ENCODE data around the gene FLNB. TPM values are rescaled to one million over a fixed set of nuclear protein-coding genes. Genes with fewer than 3 reads are reported as not detected.

The FLNB gene
- total RNA-seq, 2 donors from 2014 or later: 212 to 221 TPM

DNA sequence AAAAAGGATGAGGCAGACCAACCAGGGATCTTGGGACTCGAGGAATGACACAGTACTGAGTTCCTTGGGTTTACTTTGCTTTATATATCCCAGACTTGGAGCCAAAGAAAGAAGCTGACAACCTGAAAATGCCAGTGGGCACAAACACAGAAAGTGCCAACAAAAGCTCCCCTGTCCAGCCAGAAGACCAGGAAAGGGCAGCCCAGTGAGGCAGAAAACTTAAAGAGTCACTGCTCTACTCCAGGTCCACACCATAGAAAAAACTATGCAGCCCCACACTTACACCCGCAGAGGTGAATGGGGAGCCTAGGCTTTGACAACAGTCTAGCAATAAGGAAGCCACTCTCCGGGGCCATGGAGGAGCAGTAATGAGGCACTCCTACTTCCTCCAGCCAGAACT, 80.3 kb downstream of the FLNB start:
- no peak overlapping the region for H3K4me3 ChIP-seq (ENCODE audit: low read length)
- TF ChIP-seq, protein P1, sequence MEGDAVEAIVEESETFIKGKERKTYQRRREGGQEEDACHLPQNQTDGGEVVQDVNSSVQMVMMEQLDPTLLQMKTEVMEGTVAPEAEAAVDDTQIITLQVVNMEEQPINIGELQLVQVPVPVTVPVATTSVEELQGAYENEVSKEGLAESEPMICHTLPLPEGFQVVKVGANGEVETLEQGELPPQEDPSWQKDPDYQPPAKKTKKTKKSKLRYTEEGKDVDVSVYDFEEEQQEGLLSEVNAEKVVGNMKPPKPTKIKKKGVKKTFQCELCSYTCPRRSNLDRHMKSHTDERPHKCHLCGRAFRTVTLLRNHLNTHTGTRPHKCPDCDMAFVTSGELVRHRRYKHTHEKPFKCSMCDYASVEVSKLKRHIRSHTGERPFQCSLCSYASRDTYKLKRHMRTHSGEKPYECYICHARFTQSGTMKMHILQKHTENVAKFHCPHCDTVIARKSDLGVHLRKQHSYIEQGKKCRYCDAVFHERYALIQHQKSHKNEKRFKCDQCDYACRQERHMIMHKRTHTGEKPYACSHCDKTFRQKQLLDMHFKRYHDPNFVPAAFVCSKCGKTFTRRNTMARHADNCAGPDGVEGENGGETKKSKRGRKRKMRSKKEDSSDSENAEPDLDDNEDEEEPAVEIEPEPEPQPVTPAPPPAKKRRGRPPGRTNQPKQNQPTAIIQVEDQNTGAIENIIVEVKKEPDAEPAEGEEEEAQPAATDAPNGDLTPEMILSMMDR (conservative IDR thresholded peaks at IDR 0.05): no peak
- H3K4me1 Mint-ChIP-seq: no peaks in the 10 kb centered on the region
- H3K36me3 Mint-ChIP-seq (ENCODE audit: low read depth): peaks cover 50% of the 10 kb centered on the region
- no peak overlapping the region for H3K4me3 Mint-ChIP-seq
- no peaks in the 10 kb centered on the region for H3K9me3 ChIP-seq (ENCODE audit: control insufficient read depth, low read length)
- peak overlapping the region; percentile 9 for H3K27ac Mint-ChIP-seq
- 88 to 93% methylated on average over 1 to 3 of the region's 3 CpGs for WGBS, 2 experiments (ENCODE audit: insufficient coverage in 1 of 2, insufficient read length in 1 of 2)
- H3K4me1 ChIP-seq (ENCODE audit: control insufficient read depth, insufficient read depth, low read length): no peaks in the 10 kb centered on the region
- no peak overlapping the region for H3K9ac ChIP-seq (ENCODE audit: extremely low read depth, low read length, poor library complexity, severe bottlenecking)
- DNase-seq: no peak
- H3K27ac ChIP-seq (ENCODE audit: low read depth, low read length): no peak overlapping the region
- H3K36me3 ChIP-seq (ENCODE audit: control insufficient read depth, insufficient read depth, low read length): peaks cover 98% of the 10 kb centered on the region
- H3K9me3 Mint-ChIP-seq: no peaks in the 10 kb centered on the region
- no peaks in the 10 kb centered on the region for H3K27me3 ChIP-seq (ENCODE audit: control insufficient read depth, insufficient read depth, low read length, poor library complexity, severe bottlenecking)
- no peaks in the 10 kb centered on the region for H3K27me3 Mint-ChIP-seq (ENCODE audit: insufficient read depth)

DNA sequence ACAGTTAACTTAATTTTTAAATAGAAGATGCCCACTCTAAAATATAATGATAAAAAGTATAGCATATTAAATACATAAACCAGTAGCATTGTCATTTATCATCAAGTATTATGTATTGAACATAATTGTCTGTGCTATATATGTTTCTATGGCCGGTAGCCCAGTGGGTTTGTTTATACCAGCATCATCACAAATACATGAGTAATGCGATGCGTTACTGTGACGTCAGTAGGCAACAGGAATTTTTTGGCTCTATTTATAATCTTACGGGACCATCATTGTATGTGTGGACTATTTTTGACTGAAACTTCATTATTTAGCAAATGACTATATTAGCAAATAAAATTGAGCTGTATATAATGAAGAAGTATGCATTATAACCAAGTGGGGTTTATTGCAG, 82.1 kb downstream of the FLNB start:
- Histone ChIP-seq H3K9me3 (ENCODE audit: control insufficient read depth, low read length) (no peaks in the 10 kb centered on the region), H3K36me3 (ENCODE audit: control insufficient read depth, insufficient read depth, low read length) (peaks cover 97% of the 10 kb centered on the region), H3K9ac (ENCODE audit: extremely low read depth, low read length, poor library complexity, severe bottlenecking) (no peak overlapping the region), H3K4me3 (ENCODE audit: low read length) (no peak overlapping the region), H3K4me1 (ENCODE audit: control insufficient read depth, insufficient read depth, low read length) (no peaks in the 10 kb centered on the region), H3K27ac (ENCODE audit: low read depth, low read length) (no peak overlapping the region), H3K27me3 (ENCODE audit: control insufficient read depth, insufficient read depth, low read length, poor library complexity, severe bottlenecking) (no peaks in the 10 kb centered on the region)
- Mint-ChIP-seq H3K9me3 (no peaks in the 10 kb centered on the region), H3K36me3 (ENCODE audit: low read depth) (peaks cover 60% of the 10 kb centered on the region), H3K4me3 (no peak overlapping the region), H3K27me3 (ENCODE audit: insufficient read depth) (no peaks in the 10 kb centered on the region), H3K27ac (no peak overlapping the region), H3K4me1 (no peaks in the 10 kb centered on the region)
- no peak for DNase-seq
- 98 to 100% methylated on average over 1 to 5 of the region's 5 CpGs for WGBS, 2 experiments (ENCODE audit: insufficient coverage in 1 of 2, insufficient read length in 1 of 2)
- TF ChIP-seq, protein P1 (conservative IDR thresholded peaks at IDR 0.05): no peak

DNA sequence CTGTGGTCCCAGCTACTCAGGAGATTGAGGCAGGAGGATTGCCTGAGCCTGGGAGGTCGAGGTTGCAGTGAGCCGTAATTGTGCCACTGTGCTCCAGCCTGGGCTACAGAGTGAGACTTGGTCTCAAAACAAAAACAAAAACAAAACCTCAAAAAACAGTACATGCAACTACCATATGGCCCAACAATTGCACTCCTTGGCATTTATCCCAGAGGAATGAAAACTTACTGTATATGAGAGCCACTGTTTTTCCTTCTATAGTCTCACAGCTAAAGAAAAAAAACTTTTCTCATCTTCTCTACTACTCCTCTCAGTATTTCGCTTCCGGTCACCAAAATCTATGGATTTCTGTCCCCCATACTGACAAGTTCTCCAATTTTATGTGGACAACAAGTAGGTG, 84.3 kb downstream of the FLNB start:
- H3K4me3 Mint-ChIP-seq: no peak overlapping the region
- no peaks in the 10 kb centered on the region for H3K9me3 Mint-ChIP-seq
- Histone ChIP-seq H3K4me3 (ENCODE audit: low read length) (no peak overlapping the region), H3K9me3 (ENCODE audit: control insufficient read depth, low read length) (no peaks in the 10 kb centered on the region), H3K36me3 (ENCODE audit: control insufficient read depth, insufficient read depth, low read length) (peaks cover 98% of the 10 kb centered on the region), H3K27me3 (ENCODE audit: control insufficient read depth, insufficient read depth, low read length, poor library complexity, severe bottlenecking) (no peaks in the 10 kb centered on the region), H3K9ac (ENCODE audit: extremely low read depth, low read length, poor library complexity, severe bottlenecking) (no peak overlapping the region), H3K27ac (ENCODE audit: low read depth, low read length) (no peak overlapping the region), H3K4me1 (ENCODE audit: control insufficient read depth, insufficient read depth, low read length) (no peaks in the 10 kb centered on the region)
- TF ChIP-seq, protein P1 (conservative IDR thresholded peaks at IDR 0.05): no peak
- no peaks in the 10 kb centered on the region for H3K4me1 Mint-ChIP-seq
- no peak overlapping the region for H3K27ac Mint-ChIP-seq
- DNase-seq: no peak
- peaks cover 70% of the 10 kb centered on the region for H3K36me3 Mint-ChIP-seq (ENCODE audit: low read depth)
- 79 to 96% methylated on average over 4 of the region's 4 CpGs for WGBS, 2 experiments (ENCODE audit: insufficient coverage in 1 of 2, insufficient read length in 1 of 2)
- no peaks in the 10 kb centered on the region for H3K27me3 Mint-ChIP-seq (ENCODE audit: insufficient read depth)
